Measurements from ENCODE around the gene SYT6.

Gene SYT6

DNA sequence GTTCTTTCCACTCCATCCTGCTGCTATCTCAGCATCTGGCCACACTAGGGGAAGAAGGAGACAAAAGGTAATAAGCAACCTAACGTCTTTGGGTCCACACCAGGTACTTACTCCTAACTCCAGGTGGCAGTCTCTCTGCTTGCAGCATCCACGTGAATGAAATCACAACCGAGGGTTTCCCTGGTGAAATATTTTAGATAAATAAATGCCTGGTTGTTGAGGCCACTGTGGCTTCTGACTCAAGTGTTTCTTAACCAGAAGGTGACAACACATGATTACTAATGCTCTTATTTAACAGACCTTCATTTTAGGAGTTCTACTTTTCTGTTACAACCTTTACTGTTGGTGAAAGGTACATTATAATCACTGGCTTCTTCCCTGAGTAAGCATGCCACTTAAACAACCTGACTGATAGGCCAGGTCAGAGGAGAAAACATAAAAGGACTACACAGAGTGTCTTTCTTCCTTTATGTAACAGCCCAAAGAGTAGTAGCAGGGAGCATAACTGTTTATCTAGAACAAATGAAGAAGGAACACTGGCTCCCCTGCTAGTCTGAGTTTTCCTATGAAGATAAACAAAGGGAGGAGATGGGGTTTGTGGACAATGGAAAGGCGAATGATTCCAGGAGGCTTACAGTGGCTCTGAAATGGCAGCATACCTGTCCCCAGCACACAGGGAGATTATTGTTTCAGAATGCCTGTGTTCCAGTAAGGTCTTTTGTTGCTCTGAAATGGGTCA, 59.9 kb downstream of the SYT6 start:
- no peak for DNase-seq (ENCODE audit: low read depth)

DNA sequence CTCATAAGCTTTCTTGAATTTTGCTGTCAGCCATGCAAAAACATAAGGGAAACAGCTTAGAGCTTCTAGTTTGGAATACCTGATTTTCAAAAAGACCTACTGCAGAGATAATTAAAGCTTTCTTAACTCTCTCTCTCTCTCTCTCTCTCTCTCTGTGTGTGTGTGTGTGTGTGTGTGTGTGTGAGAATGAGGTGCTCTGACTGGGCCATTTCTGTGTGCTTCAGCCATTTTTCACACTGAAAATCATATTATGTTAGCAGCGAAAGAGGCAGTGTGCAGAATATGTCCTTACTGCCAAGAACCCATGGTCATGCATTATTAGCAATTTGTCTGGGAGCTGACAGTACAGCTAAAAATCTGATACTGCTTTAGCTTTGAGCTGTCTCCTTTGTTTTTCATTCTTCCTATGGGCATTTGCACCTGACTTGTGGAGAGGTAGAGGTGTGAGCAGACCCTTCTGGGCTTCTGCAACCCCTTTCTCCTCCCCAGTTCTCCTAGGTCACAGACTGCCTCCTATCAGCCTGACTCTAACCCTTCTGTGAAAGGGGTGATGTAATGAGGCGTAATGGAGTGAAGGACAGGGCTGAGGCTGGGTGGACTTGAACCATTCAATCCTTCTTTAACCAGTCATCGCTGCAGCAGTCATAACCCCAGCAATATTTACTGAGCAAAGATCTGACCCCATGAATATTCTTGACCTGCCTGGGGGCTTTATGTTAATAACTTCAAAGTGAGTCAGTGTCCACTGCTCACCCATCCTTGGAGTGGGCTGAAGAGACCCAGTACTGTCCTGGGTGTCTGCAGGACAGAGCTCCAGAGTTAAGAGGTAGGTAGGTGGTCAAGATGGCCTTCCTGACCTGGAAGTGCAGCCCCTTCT, 61.2 kb downstream of the SYT6 start:
- DNase-seq (ENCODE audit: low read depth) = no peak

DNA sequence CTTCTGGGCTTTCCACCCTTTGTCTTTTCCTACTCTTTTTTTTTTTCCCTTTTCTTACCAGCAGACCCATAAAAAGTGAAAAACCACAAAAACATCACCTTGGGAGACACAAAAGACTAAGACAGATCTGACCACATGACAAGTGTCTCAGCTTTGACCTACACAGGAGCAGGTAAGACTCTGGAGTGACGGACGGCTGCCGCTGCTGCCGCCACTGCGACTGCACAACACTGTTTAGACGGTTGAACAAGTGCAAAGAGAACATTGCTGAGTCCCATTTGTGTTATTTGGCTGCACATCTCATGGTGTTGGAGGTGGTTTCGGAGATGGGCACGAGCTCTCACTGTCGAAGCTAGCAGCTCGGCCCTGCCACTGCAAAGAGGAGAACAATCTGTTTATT, 62.0 kb downstream of the SYT6 start:
- no peak for DNase-seq (ENCODE audit: low read depth)

DNA sequence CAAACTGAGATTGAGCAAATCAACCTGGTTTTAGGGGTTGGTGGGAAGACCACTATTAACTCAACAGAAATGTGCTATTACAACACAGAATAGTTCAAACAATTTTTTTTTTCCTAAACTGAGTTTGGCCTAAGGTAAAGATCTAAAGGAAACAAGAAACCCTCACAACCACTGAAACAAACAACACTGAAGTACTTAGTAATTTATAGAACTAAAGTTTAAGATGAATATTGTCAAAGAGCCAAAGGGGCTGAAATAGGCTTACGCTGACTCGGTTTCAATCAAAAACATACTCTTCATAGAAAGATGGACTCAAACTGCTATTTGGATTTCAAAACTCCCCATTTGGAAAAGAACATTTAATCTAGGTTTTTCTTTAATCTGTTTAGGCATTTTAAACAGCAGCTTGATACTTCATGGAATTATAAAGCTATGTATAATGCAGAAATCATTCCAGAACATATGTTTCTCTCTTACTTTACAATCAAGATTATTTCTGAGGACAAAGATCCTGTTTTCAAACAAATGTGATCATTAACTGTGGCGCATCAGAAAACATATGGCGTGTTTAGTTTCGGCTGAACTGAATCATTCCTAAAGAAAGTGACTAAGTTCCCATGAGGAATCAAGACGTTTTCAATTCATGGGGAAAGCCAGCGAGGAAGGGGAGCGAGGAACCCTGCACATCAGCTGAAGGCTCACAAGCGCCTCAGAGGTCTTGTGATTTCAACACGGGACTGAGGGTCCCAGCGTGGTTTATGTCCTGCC, 62.7 kb downstream of the SYT6 start:
- no peak for DNase-seq (ENCODE audit: low read depth)

DNA sequence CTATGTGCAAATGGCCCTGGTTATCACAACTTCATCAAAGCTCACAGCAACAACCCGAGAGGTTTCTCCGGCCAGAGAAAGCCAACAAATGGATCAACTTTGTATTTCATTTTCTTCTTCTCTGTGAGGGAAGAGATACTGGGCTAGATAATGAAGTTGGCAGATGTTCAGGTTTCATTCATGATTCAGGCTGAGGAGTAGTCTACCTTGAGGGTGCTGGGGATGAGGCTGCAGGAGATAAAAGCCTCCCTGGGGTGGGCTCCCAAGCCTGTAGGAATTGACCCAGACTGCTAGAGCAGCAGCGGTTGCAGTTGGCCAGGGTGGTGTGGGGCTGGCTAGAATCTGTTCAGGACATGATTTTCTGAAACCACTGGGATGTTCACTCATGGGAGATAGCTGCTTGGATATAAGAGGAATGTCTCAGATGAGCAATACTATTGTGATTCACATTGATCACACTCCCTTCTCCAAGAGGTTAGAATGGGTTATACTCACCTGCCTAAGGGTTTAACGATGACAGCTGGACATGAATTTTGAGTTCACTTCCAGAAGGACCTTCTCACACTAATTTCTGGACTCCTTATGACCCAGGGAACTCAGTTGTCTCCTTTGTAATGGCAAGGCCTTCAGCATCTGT, 64.0 kb downstream of the SYT6 start:
- DNase-seq (ENCODE audit: low read depth) = no peak

DNA sequence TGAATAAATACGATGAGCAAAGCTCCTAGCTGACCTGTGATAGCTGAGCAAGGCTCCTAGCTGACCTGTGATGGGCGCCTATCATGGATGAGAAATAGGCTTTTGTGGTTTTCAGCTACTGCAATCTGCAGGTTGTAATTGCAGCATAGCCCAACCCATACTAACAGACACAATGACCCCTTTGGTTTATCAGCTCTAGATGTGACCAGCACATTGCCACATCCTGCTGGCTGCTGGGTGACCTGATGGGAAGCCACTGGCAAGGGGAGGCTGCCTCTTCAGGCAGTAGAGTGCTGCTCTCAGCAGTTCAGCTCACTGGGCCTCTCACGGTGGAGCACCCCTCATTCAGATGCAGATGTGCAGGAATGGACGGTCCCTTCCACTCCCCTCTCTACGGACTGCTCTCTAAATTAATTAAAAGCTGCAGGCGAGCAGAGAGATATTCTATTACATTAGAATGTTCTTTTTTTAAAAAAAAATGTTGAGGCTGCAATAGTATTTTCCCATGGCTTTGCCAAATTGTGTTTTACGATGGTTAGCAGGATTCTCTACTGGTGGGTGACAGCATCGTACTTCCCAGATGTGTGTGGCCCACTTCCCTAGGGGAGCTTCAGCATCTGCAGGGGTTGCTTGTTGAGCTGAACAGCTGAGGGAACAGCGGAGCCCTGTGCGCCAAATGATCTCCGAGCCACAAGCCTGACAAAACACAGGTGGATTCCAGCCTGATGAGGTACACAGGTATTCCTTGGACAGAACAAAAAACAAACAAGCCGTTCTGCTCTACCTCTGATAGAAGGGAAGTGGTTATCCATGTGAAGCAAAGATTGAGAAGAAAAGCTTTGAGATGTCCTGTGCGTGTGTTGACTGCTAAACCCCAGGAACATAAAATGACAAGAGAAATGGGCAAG, 65.0 kb downstream of the SYT6 start:
- DNase-seq (ENCODE audit: low read depth) = no peak

DNA sequence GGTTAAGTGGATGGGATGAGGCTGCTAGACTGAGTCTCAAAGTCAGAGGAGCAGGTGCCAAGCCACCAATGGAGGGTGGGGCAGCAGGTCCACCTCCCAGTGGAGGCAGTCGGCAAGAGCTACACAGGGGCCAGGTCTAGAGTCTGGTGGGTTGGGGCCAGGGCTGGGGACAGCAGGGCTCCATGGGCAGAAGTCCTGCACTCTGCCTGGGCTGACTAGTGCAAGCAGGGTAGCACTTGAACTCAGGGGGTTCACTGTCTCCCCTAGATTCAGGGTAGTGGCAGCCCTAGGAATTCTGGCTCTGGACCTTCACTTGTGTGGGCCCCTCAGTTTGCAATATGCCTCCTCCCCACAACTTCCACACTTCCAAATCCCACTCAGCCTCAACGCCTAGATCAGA, 66.2 kb downstream of the SYT6 start:
- DNase-seq (ENCODE audit: low read depth) = no peak

DNA sequence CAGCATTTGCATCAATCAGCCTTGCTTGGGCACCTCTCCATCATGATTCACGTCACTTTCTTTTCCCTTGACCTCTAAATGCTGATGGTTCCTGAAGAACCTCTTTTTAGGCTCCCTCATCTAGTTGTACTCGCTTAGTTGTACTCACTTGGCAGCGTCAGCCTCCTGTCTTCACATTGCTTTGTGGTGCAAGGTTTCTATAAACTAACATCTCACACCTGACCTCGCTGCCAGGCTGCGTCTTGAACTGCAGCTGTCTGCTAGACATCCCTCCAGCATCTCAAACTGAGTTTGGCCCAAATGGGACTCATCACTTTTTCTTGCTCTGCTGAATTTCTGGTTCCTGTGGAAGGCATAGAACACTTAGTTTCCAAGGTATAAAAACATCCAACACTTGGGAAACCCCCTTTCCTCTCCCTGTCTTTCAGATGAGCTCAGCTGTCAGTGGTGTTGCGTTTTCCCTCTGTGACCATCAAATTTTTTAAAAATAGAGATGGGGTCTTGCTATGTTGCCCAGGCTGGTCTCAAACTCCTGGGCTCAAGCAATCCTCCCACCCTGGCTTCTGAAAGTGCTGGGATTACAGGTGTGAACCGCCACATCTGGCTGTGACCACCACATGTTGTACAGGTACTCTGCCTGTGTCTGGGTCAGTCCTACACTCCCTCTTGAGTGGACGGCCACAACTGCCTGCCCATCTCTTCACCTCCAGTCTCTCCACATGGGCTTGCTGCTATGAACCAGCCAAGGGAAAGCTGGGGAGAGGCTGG, 66.9 kb downstream of the SYT6 start:
- no peak for DNase-seq (ENCODE audit: low read depth)

DNA sequence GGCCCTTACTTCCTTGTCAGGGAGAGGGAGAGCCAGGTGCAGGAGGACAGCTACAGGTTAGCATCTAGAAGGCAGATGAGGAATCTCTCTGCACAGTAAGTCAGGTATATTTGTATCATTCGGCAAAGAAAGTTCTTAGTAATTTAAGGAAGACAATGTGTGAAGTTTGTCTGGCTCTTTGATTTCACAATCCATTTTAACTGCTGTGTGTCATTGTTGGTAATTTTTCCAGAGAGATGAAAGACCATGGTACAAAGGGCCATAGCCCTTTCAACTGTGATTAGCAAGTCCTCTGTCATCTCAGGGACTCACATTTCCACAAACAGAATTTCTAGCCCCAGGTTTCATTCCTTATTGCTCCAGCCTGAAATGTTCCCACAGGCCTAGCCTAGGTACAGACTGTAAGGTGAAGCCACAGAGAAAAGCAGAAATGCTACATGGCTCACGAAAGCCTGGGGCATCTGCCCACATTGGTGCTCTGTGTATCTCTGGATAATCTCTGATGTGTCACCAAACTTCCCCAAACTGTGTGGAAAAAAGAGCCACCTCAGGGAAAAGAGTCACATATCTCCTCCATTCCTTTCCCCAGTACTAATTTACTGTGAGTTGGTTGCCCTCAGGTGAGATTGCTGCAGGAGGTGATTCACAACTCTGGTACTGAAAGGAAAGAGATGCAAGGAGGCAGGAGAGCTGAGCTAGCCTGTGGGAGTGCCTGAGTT, 70.6 kb downstream of the SYT6 start:
- no peak for DNase-seq (ENCODE audit: low read depth)

DNA sequence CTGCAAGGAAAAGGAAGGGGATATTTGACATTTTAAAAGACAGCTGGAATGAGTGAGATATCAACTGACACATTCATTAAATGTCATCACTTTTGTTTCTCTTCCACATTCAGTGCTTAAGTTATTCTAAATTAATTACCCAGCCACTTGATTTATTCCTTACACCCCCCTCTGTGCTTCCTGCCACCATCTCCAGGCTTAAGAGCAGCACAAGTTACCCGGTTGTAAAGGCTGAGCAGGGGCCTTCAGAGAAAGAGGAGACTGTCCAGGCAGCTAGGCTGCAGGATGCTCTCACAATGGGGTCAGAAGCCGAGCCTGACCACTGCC, 71.4 kb downstream of the SYT6 start:
- no peak for DNase-seq (ENCODE audit: low read depth)

DNA sequence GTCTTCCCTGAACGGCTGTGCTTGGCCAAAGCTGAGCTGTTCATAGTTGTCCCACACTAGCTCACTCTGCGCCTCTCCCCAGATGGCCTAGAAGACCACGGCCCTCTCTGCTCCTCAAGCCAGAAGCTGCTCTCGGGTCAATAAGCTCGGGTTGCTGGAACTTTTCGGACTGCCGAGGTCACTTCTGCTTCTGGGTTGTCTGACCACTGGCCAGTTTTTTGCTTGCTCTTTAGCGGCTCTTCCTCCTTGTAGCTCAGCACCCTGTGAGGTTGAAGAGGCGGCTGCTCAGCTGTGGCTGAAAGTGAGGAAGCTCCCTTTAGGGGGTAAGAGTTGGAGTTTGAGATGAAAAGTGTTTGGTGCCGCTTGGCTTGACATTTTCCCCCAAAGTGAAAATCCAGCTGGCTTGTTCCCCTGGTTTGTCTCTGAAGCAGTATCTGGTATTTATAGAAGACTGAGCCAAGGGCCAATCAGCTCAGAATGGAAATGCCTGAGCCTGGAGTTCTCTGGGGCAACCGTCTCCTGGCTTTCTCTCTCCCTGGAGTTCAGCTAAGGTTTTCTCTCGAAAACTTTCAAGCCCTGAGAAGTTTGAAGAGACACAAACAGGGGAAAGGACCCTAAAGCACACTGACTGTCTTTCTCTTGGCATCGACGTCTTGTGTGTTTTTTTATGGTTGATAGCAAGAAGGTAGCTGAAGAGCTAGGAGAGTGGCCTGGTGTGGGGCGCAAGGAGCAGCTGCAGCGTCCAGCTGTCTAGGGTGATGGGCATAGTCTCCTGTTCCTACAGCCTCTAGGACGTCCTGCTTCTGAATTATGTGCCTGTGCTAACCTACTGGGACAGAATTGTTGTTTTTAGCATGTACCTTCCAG, 72.0 kb downstream of the SYT6 start:
- no peak for DNase-seq (ENCODE audit: low read depth)

DNA sequence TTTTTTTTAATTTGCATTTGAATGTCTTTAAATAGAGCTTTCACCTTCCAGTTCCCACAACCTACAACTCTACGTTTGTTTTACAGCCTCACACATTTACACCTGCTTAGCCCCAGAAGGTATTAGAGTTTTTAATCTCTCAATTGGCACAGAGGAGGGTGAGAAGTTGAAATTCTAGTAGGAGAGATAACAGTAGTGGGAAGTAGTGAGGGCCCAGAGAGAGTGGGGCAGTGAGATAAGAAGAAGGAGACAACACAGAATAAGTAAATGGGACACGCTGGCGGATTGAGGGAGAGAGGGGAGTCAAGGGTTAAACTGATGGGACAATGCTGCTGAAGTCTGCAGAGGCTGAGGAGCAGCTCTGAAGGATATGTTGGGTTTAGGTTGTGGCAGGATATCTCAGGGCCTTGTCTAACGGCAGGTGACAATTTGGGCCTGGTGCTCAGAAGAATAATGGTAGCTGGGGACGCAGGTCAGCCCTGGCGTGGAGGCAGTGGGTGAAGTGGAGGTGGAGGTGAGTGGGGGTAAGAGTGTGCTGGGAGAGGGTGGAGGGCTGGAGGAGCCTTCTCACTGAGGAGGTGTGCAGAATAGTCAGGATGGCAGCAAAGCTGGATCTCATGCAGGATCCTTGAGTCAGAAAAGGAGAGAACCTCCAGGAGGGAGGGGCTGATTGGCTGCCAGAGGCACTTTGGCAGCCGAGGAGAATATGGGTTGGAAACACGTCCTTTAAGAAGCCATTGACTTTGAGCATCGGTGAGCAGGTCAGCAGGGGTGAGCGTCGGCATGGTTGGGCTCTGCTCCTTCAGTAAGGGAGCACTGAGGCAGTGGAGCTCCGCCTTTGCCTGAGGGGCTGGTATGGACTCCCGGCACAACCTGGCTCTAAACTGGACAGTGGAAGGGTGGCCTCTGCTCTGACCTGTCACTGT, 72.9 kb downstream of the SYT6 start:
- no peak for DNase-seq (ENCODE audit: low read depth)

DNA sequence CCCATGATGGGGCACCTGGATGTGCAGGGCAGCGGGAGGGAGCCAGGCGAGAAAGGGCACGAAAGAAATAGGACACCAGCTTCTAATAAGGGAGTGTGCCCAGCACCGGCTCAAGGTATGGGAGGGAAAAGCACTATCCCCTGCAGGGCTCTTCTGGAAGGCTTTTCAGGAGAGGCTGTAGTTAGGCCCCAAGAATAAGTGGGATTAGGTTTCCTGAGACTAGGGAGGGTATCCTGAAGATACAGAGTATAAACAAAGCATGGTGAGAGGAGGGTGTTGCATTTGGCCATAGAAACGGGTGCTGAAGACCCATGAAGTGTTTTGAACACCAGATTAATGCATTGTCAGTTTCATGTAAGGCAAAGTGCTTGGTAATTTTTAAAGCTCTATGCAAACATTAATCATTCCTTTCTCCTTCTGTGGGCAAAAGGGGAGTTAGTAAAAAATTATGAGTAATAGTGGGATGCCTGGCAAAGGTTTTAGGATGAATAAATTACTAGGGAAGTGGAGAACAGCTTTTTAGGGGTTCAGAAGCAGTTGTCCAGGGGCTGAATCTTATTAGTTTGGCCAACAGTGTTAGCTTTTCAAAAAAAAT, 74.0 kb downstream of the SYT6 start:
- DNase-seq (ENCODE audit: low read depth) = no peak

DNA sequence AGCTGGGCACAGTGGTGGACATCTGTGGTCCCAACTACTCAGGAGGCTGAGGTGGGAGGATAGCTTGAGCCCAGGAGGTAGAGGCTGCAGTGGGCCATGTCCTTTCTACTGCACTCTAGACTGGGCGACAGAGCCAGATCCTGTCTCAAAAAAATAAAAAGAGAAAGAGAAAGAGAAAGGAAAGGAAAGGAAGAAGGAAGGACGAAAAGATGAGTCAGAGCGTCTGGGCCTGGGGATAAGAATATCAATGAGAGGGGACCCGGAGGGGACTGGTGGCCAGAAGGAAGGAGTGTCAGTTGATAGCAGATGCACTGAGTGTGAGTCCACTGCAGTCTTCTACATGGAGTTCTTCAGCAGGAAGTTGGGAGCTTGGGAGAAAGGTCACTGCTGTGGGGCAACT, 75.6 kb downstream of the SYT6 start:
- no peak for DNase-seq (ENCODE audit: low read depth)

DNA sequence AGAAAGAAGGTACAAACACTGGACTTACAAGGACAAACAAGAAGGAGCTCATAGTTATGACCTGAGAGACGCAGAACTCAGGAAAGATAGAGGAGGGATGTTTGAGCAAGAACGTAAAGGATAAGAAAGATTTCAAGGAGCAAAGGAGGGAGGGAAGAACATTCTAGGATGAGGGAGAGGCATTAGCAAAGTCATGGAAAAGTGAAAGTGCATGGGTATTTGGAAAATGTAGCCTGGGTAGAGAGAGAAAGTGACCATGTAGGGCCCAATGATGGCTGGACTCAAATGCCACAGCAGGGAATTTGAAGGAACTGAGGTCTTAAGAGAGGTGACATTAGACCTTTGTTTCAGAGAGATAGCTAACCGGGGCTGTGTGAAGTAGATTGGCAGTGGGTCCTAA, 76.5 kb downstream of the SYT6 start:
- DNase-seq (ENCODE audit: low read depth) = no peak

DNA sequence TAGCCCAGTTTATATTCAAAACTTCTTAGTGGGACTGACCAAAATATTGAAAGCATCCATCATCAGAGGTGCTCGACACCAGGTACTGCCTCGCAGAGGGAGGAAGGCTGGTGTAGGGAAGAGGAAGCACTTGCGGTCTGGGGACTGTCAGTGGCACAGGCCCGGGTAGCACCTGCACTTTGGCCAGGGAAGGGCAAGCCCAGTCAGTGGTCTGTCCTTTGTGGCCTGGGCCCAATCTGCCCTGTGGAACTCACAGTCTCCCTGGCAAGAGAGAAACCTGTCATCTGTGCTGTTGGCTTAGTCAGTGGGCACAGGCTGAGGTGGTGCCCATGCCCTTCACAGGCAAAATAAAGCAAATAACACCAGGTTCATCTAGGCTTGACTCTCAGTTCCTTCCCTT, 77.4 kb downstream of the SYT6 start:
- no peak for DNase-seq (ENCODE audit: low read depth)

DNA sequence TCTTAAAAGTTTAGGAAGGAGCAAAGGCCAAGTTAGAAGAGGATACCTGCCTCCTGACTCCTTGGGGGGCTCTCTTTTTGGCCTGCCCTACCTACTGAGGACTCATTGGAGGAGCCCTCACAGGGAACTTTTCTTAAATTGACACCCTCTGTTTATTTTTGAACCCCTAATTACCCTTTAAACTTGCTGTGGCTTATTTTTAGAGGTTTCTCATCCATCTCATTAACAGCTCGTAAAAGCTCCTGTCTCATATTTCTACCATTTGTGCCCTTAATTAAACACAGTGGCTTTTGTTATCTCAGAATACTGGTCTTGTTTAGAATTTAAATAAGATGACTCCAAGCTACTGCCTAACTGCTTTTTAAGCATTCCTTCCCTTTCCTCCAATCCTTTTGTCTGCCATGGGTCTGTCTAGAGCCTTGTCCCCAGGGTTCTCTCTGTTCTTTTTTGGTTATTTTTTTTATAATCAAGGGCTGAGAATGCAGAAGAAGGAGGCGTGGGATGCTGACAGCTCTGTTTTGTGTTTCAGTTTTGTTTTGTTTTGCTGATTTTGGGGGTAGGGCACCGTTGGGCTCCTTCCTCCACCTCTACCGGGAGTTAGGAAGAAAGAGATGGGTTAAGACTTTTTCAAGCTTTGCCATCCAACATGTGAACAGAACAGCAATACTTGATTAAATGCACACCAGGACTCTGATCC, 78.0 kb downstream of the SYT6 start:
- no peak for DNase-seq (ENCODE audit: low read depth)

Data from activated T-helper 9 cell treated with anti-CD3 and anti-CD28 coated beads, Interleukin-2, amount 50 U/mL, for 16 hours (primary cell).